WTC11 (cell line): ENCODE measurements around the gene LACC1. TPM values are rescaled to one million over a fixed set of nuclear protein-coding genes. Genes with fewer than 3 reads are reported as not detected.

Experiments used
- ATAC-seq: fragments of 200-7000 bp; cut with Tn5 transposase; 2 replicates; pipeline ENCODE4 v1.10.0; 2021; ENCODE audit warnings: mild to moderate bottlenecking, moderate library complexity
- CTCF ChIA-PET: fragments of 300-600 bp; sonication (Branson Sonifier 250); formaldehyde crosslinking; loops from one replicate; lab custom pipeline; 2021; ENCODE audit warnings: antibody characterized with exemption; lab: Charles Lee
- POLR2A ChIA-PET: fragments of 350-600 bp; sonication (Branson Sonifier 250); formaldehyde crosslinking; loops from one replicate; lab custom pipeline; 2021; ENCODE audit warnings: antibody characterized with exemption; lab: Charles Lee
- DNase-seq: peaks from one replicate; pipeline ENCODE4 v3.0.0; 2021; ENCODE audit warnings: low spot score
- H3K27ac Mint-ChIP-seq: 2 replicates; pipeline ENCODE4 v1.8.0; 2021; ENCODE audit warnings: mixed read lengths
- H3K27me3 Mint-ChIP-seq: 2 replicates; pipeline ENCODE4 v1.8.0; 2021; ENCODE audit warnings: low read depth, mild to moderate bottlenecking, moderate library complexity, mixed read lengths
- H3K36me3 Mint-ChIP-seq: 2 replicates; pipeline ENCODE4 v1.8.0; 2021; ENCODE audit warnings: mixed read lengths
- H3K4me1 Mint-ChIP-seq: 2 replicates; pipeline ENCODE4 v1.8.0; 2022; ENCODE audit warnings: mixed read lengths
- H3K4me3 Mint-ChIP-seq: 2 replicates; pipeline ENCODE4 v1.8.0; 2021; ENCODE audit warnings: mild to moderate bottlenecking, moderate library complexity, mixed read lengths
- H3K9me3 Mint-ChIP-seq: 2 replicates; pipeline ENCODE4 v1.8.0; 2021; ENCODE audit warnings: mixed read lengths
- ATF1 ChIP-seq: sonication (generic); formaldehyde crosslinking; IDR thresholded peaks from 2 replicates; pipeline ENCODE4 v1.8.1; 2023; ENCODE audit warnings: mild to moderate bottlenecking, moderate library complexity, missing genetic modification reagents
- ESRRA ChIP-seq: sonication (generic); formaldehyde crosslinking; IDR thresholded peaks from 2 replicates; pipeline ENCODE4 v1.8.1; 2022; ENCODE audit warnings: mild to moderate bottlenecking, missing genetic modification reagents, borderline replicate concordance
- ETV6 ChIP-seq: sonication (generic); formaldehyde crosslinking; IDR thresholded peaks from 2 replicates; pipeline ENCODE4 v1.8.1; 2022; ENCODE audit warnings: mild to moderate bottlenecking, missing genetic modification reagents
- FOXP1 ChIP-seq: sonication (generic); formaldehyde crosslinking; IDR thresholded peaks from 2 replicates; pipeline ENCODE4 v1.8.0; 2022; ENCODE audit warnings: missing genetic modification reagents, mild to moderate bottlenecking, moderate library complexity, borderline replicate concordance
- GTF2I ChIP-seq: fragments of 250-450 bp; sonication (Bioruptor Pico); conservative IDR thresholded peaks from 2 replicates; pipeline ENCODE4 v1.4.0; 2021; ENCODE audit warnings: mild to moderate bottlenecking
- IRF2 ChIP-seq: sonication (generic); formaldehyde crosslinking; IDR thresholded peaks from 2 replicates; pipeline ENCODE4 v1.8.0; 2022; ENCODE audit warnings: low read depth, missing genetic modification reagents, borderline replicate concordance
- JAZF1 ChIP-seq: fragments of 250-450 bp; sonication (Bioruptor Pico); IDR thresholded peaks from 2 replicates; pipeline ENCODE4 v1.9.0; 2021; ENCODE audit warnings: moderate library complexity, mild to moderate bottlenecking, inconsistent platforms
- JUN ChIP-seq: sonication (generic); formaldehyde crosslinking; IDR thresholded peaks from 2 replicates; pipeline ENCODE4 v1.8.0; 2023; ENCODE audit warnings: mild to moderate bottlenecking, missing genetic modification reagents
- NFATC4 ChIP-seq: fragments of 250-450 bp; sonication (Bioruptor Pico); IDR thresholded peaks from 2 replicates; pipeline ENCODE4 v1.9.0; 2021; ENCODE audit warnings: mild to moderate bottlenecking
- NR3C1 ChIP-seq: sonication (generic); formaldehyde crosslinking; conservative IDR thresholded peaks from 2 replicates; pipeline ENCODE4 v1.8.1; 2023; ENCODE audit warnings: low read depth, mild to moderate bottlenecking, missing genetic modification reagents
- RORB ChIP-seq: fragments of 250-450 bp; sonication (Bioruptor Pico); IDR thresholded peaks from 2 replicates; pipeline ENCODE4 v1.9.0; 2021; ENCODE audit warnings: mild to moderate bottlenecking
- SMAD3 ChIP-seq: sonication (generic); formaldehyde crosslinking; IDR thresholded peaks from 2 replicates; pipeline ENCODE4 v1.8.0; 2022; ENCODE audit warnings: missing genetic modification reagents, mild to moderate bottlenecking, borderline replicate concordance
- SMAD4 ChIP-seq: sonication (generic); formaldehyde crosslinking; IDR thresholded peaks from 2 replicates; pipeline ENCODE4 v1.8.0; 2022; ENCODE audit warnings: mild to moderate bottlenecking, missing genetic modification reagents
- USF1 ChIP-seq: sonication (generic); formaldehyde crosslinking; IDR thresholded peaks from 2 replicates; pipeline ENCODE4 v1.8.0; 2022; ENCODE audit warnings: mild to moderate bottlenecking, missing genetic modification reagents
- ZBTB21 ChIP-seq: sonication (generic); formaldehyde crosslinking; IDR thresholded peaks from 2 replicates; pipeline ENCODE4 v1.8.1; 2023; ENCODE audit warnings: mild to moderate bottlenecking, missing genetic modification reagents, borderline replicate concordance
- ZBTB43 ChIP-seq: sonication (generic); formaldehyde crosslinking; IDR thresholded peaks from 2 replicates; pipeline ENCODE4 v1.8.1; 2023; ENCODE audit warnings: mild to moderate bottlenecking, missing genetic modification reagents
- ZNF121 ChIP-seq: sonication (generic); formaldehyde crosslinking; IDR thresholded peaks from 2 replicates; pipeline ENCODE4 v1.8.0; 2023; ENCODE audit warnings: missing genetic modification reagents
- ZNF219 ChIP-seq: sonication (generic); formaldehyde crosslinking; IDR thresholded peaks from 2 replicates; pipeline ENCODE4 v1.8.0; 2023; ENCODE audit warnings: missing genetic modification reagents, mild to moderate bottlenecking, borderline replicate concordance
- ZNF281 ChIP-seq: sonication (generic); formaldehyde crosslinking; IDR thresholded peaks from 2 replicates; pipeline ENCODE4 v1.8.0; 2023; ENCODE audit warnings: mild to moderate bottlenecking, missing genetic modification reagents
- ZNF317 ChIP-seq: sonication (generic); formaldehyde crosslinking; IDR thresholded peaks from 2 replicates; pipeline ENCODE4 v1.8.1; 2023; ENCODE audit warnings: low read depth, mild to moderate bottlenecking, moderate library complexity, missing genetic modification reagents, borderline replicate concordance
- ZSCAN18 ChIP-seq: fragments of 250-450 bp; sonication (Bioruptor Pico); IDR thresholded peaks from 2 replicates; pipeline ENCODE4 v2.1.2; 2022; ENCODE audit warnings: mild to moderate bottlenecking, moderate library complexity
- total RNA-seq: library from RNA; stranded (reverse); gene quantifications from 3 replicates; pipeline ENCODE4 v1.2.3, GENCODE V29; 2021
- TF ChIP-seq, protein P1 (sequence below): fragments of 250-450 bp; sonication (Bioruptor Pico); IDR thresholded peaks from 2 replicates; pipeline ENCODE4 v1.9.0; 2021; ENCODE audit warnings: moderate library complexity, mild to moderate bottlenecking, inconsistent platforms, borderline replicate concordance
- TF ChIP-seq, protein P2 (sequence below): sonication (generic); formaldehyde crosslinking; IDR thresholded peaks from 2 replicates; pipeline ENCODE4 v1.8.0; 2022; ENCODE audit warnings: mild to moderate bottlenecking, missing genetic modification reagents
- TF ChIP-seq, protein P3 (sequence below): sonication (generic); formaldehyde crosslinking; IDR thresholded peaks from 2 replicates; pipeline ENCODE4 v1.8.1; 2022; ENCODE audit warnings: mild to moderate bottlenecking, moderate library complexity, missing genetic modification reagents
- TF ChIP-seq, protein P4 (sequence below): sonication (generic); formaldehyde crosslinking; IDR thresholded peaks from 2 replicates; pipeline ENCODE4 v1.8.0; 2023; ENCODE audit warnings: missing genetic modification reagents

LACC1 gene
- total RNA-seq, 1 experiment from 2014 or later = 5.5 TPM

DNA sequence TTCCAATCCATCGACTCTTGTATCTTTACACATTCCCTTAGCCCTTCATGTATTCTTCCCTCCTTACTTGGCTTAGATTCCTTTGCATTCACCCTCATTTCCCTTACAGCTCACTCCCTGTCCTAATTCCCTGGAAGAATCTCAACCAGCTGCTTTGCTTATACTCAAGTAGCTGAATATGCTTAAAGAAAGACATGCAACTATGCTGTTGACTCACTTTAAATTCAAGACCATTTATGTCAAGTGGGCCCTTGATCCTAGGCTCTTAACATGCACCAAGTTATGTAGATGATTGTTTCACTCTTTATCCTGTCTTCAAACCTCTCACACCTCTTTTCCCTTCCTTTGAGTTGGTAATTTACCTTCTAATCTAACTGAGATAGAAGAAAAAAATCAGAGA, 7.5 kb upstream of the LACC1 start:
- POLR2A ChIA-PET = no interaction called here
- TF ChIP-seq NR3C1 (CRISPR knock-in tag) (no peak), SMAD3 (CRISPR knock-in tag) (no peak), RORB (CRISPR knock-in tag) (no peak), JAZF1 (CRISPR knock-in tag) (no peak), ZNF219 (CRISPR knock-in tag) (no peak)
- TF ChIP-seq, all 79 proteins: peak for 0
- Mint-ChIP-seq H3K27ac (no peak overlapping the region), H3K4me3 (no peak overlapping the region), H3K9me3 (no peaks in the 10 kb centered on the region; the same call in 1 of the 2 replicates), H3K36me3 (peaks cover 5% of the 10 kb centered on the region; the same call in 1 of the 2 replicates), H3K4me1 (peaks cover 8% of the 10 kb centered on the region), H3K27me3 (no peaks in the 10 kb centered on the region)
- ATAC-seq = no peak
- CTCF ChIA-PET = no interaction called here
- no peak for DNase-seq

DNA sequence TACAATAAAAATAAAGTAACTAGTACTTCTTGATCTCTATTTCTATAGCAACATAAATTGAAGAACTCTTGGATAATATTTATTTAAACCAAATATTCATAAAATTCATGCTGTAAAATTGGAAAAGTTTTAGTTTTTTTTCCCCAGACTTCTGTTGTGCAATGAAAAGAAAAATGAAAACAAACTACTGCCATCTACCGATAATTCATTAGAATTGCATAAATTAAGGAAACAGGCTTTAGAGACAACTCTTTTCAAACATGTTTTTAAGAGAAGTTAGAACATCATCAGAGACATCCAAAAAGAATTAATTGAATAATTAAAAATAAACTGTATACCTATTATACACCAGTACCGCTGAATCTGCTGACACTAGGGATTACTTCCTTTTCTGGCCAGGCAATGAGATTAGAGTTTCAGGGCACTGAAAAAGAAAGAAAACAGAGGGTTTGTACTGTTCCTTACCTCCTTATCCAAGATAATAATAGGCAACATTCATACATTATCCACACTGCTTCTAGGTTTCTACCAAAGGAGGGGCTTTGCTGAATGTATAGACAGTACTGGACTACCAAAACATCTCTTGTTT, 5.1 kb upstream of the LACC1 start:
- ChIA-PET POLR2A (no interaction called here), CTCF (no interaction called here)
- ATAC-seq = no peak
- TF ChIP-seq SMAD4 (CRISPR knock-in tag) = no peak
- TF ChIP-seq ZBTB21 (CRISPR knock-in tag) = no peak
- TF ChIP-seq ZNF317 (CRISPR knock-in tag) = no peak
- TF ChIP-seq, protein P1, sequence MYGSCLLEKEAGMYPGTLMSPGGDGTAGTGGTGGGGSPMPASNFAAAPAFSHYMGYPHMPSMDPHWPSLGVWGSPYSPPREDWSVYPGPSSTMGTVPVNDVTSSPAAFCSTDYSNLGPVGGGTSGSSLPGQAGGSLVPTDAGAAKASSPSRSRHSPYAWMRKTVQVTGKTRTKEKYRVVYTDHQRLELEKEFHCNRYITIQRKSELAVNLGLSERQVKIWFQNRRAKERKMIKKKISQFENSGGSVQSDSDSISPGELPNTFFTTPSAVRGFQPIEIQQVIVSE (CRISPR knock-in tag) = no peak
- no peak for TF ChIP-seq ZSCAN18 (CRISPR knock-in tag)
- TF ChIP-seq NFATC4 (CRISPR knock-in tag) = no peak
- TF ChIP-seq ETV6 (CRISPR knock-in tag) = no peak
- TF ChIP-seq, protein P2, sequence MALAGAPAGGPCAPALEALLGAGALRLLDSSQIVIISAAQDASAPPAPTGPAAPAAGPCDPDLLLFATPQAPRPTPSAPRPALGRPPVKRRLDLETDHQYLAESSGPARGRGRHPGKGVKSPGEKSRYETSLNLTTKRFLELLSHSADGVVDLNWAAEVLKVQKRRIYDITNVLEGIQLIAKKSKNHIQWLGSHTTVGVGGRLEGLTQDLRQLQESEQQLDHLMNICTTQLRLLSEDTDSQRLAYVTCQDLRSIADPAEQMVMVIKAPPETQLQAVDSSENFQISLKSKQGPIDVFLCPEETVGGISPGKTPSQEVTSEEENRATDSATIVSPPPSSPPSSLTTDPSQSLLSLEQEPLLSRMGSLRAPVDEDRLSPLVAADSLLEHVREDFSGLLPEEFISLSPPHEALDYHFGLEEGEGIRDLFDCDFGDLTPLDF (CRISPR knock-in tag) = no peak
- TF ChIP-seq JUN (CRISPR knock-in tag) = no peak
- TF ChIP-seq ZNF281 (CRISPR knock-in tag) = no peak
- no peak for TF ChIP-seq ZBTB43
- TF ChIP-seq IRF2 (CRISPR knock-in tag) = no peak
- TF ChIP-seq ZNF121 (CRISPR knock-in tag) = no peak
- no peak for TF ChIP-seq ESRRA (CRISPR knock-in tag)
- no peak for TF ChIP-seq USF1 (CRISPR knock-in tag)
- TF ChIP-seq FOXP1 (CRISPR knock-in tag) = no peak
- TF ChIP-seq, protein P3, sequence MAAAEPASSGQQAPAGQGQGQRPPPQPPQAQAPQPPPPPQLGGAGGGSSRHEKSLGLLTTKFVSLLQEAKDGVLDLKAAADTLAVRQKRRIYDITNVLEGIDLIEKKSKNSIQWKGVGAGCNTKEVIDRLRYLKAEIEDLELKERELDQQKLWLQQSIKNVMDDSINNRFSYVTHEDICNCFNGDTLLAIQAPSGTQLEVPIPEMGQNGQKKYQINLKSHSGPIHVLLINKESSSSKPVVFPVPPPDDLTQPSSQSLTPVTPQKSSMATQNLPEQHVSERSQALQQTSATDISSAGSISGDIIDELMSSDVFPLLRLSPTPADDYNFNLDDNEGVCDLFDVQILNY (CRISPR knock-in tag) = no peak
- no peak for TF ChIP-seq ATF1 (CRISPR knock-in tag)
- TF ChIP-seq, protein P4, sequence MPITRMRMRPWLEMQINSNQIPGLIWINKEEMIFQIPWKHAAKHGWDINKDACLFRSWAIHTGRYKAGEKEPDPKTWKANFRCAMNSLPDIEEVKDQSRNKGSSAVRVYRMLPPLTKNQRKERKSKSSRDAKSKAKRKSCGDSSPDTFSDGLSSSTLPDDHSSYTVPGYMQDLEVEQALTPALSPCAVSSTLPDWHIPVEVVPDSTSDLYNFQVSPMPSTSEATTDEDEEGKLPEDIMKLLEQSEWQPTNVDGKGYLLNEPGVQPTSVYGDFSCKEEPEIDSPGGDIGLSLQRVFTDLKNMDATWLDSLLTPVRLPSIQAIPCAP = no peak
- no peak for TF ChIP-seq GTF2I
- Mint-ChIP-seq H3K9me3 (no peaks in the 10 kb centered on the region; the same call in 1 of the 2 replicates), H3K4me1 (peaks cover 24% of the 10 kb centered on the region), H3K4me3 (no peak overlapping the region), H3K36me3 (no peaks in the 10 kb centered on the region), H3K27ac (no peak overlapping the region), H3K27me3 (no peaks in the 10 kb centered on the region)
- DNase-seq = no peak
